Stimulated activated CD8-positive, alpha-beta memory T cell treated with anti-CD3 and anti-CD28 coated beads, Interleukin-7, amount 100 ng/mL, for 24 hours (primary cell): ENCODE measurements around the gene KCNK6.
A peak's percentile ranks its signal among the peaks of the same experiment; 100 is the strongest.

ENCODE experiments used
- DNase-seq: peaks from one replicate; pipeline ENCODE4 v3.0.0-alpha.2; 2020; ENCODE audit warnings: low read depth

Gene KCNK6

DNA sequence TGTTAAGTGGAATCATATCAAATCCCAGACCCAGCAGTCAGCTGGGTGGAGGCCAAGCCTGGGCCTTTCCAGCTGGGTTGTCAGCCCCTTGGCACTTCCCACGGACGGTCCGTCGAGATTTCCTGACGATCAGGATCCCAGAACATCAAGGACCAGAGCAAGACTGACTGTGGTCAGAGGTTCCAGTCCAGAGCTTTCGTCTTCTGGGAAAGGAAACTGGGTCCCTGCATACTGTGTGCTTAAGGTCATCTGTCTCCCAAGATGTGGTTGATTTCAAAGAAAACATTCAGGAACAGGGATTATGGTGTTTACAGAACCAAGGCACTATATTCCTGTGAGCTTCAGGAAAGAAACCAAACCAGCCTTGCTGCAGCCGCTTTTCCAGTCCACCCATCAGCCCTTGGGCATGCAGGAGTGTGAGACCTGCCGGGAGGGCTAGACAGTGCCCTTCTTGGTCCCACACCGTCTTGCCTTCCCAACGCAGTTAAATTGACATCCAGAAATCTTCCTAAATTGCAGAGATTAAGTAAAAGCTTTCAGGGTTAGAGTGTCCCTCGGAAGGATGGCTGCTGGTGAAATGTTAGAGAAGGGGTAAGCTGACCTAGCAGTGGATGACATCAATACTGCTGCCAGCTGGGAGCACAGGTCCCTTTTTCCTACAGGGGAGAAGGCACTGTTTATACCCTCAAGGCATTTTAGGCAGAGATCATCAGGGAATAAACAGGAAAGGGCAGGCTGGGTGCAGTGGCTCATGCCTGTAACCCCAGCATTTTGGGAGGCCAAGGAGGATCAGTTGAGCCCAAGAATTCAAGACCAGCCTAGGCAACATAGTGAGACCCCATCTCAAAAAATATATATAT, 20.6 kb upstream of the KCNK6 start:
- DNase-seq, result no peak

DNA sequence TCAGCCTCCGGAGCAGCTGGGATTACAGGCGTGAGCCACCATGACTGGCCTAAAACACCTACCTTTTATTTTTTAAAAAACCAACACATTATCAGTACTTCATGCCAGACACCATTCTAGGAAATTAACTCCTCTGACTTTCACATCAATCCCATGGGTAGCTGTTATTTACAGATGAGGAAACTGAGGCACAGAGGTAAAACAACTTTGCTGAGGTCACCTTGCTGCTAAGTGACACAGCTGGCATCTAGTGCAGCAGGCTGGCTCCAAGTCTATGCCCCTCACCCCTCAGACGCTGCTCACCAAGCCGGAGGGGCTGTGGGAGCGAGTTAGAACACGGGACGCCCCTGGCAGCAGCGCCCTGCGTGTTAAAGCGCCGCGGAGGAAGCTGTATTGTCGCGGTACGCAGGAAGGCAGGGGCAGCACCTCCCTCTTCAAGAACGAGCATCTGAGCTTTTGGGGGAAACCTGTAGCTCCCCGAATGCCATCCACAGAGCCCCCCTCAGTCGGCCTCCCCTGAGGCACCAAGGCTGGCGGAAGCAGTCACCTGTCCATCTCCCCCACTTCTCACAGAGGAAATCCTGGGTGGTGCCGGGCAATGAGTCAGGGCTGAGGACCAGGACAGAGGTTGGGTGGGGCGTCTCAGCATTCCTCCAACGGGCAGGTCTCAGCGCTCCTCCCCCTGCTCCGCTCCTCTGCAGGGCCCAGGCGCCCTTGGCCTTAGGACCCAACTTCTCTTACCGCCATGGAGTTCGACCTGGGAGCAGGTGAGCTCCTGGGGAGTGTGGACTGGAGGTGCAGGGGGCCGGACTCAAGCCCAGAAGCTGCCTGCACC, 15.9 kb upstream of the KCNK6 start, which contains the start of gene C19orf33:
Gene C19orf33 (plus strand): TSS at position 735 of the 835 bp plus-strand sequence. CDS start 11 bp downstream, at position 746.
- DNase-seq, result no peak

DNA sequence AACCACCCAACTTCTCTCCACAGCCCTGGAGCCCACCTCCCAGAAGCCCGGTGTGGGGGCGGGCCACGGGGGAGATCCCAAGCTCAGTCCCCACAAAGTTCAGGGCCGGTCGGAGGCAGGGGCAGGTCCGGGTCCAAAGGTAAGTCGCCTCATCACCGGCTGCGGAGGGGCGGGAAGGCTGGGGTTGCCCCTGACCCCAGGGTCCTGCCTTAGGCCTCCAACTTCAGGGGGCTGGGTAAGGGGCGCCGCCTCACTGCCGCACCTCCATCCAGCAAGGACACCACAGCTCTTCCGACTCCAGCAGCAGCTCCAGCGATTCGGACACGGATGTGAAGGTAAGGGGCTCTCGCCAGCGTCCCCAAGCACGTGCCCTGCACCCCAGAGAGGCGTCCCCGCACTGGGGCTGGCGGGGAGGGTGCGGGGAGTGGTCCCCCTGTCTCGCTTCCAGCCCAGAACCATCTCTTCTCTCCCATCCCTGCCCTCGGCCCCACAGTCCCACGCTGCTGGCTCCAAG, 15.2 kb upstream of the KCNK6 start:
- no peak for DNase-seq

GRCh38 chr19:38304866-38305429, 14.7 kb upstream of the KCNK6 start:
- no peak for DNase-seq

- DNase-seq, result no peak
Measured at GRCh38 chr19:38306236-38306635, 13.4 kb upstream of the KCNK6 start.

- no peak for DNase-seq
Measured at GRCh38 chr19:38307076-38307475, 12.6 kb upstream of the KCNK6 start.

- DNase-seq, result no peak
Measured at GRCh38 chr19:38307597-38307996, 12.0 kb upstream of the KCNK6 start.

GRCh38 chr19:38308006-38308766, 11.5 kb upstream of the KCNK6 start:
- DNase-seq, result no peak

GRCh38 chr19:38308926-38309614, 10.6 kb upstream of the KCNK6 start:
- DNase-seq, result no peak

GRCh38 chr19:38309615-38310278, 9.9 kb upstream of the KCNK6 start:
- DNase-seq, result no peak

DNA sequence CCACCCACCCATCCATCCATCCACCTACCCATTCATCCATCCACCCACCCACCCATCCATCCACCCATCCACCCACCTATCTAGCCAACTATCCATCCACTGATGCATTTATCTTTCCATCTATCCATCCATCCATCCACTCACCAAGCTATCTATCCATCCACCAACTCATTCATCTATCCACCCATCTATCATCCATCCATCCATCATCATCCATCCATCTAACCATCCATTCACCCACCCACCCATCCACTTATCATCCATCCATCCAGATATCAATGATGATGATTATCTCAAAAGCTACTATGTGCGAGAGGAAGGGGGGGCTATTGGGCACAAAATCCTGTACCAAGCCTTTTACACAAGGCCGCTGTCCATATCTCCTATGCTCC, 9.4 kb upstream of the KCNK6 start:
- DNase-seq, result no peak

DNA sequence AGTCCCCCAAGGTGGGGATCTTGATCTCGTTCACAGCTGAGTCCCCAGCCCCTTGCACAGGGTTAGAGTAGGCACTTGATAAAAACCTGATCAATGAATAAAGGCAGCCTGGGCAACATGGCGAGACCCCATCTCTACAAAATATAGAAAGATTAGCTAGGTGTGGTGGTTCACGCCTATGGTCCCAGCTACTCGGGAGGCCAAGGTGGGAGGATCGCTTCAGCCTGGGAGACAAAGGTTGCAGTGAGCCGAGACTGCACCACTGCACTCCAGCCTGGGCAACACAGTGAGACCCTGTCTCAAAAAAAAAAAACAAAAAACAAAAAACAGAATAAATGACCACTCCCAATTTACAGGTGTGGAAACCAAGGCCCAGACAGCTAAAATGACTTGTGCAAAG, 8.7 kb upstream of the KCNK6 start:
- DNase-seq, result no peak

GRCh38 chr19:38315657-38316476, 3.8 kb upstream of the KCNK6 start, which contains the start of gene YIF1B:
Gene YIF1B (minus strand): TSS chr19:38315947. CDS start chr19:38315917, 30 bp downstream.
- DNase-seq, result peak; percentile 91

DNA sequence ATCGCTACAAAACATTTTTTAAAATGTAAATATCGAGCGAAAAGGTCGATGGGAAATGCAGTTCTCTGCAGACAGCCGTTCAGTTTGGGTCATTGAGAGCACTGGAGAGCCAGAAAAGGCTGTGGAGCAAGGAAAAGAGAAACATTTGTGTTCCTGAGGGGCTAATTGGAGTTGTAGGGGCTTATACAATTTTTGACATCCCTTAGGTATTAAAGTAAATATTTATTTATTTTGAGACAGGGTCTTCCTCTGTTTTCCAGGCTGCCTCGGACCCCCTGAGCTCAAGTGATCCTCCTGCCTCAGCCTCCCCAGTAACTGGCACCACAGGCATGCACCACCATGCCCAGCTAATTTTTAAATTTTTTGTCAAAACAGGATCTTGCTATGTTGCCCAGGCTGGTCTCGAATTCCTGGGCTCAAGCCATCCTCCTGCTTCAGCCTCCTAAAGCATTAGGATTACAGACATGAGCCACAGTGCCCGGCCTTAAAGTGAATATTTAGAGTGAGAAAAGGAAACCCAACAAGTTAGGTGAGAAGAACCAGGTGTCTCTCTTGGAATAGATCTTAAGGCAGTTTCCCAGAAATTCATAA, 3.1 kb upstream of the KCNK6 start:
- DNase-seq, result no peak

GRCh38 chr19:38317104-38317612, 2.5 kb upstream of the KCNK6 start:
- no peak for DNase-seq

- no peak for DNase-seq
Measured at GRCh38 chr19:38318660-38319059, 985 bp upstream of the KCNK6 start.

- no peak for DNase-seq
Measured at GRCh38 chr19:38320969-38321339, 1.3 kb downstream of the KCNK6 start.

- DNase-seq, result no peak
Measured at GRCh38 chr19:38321646-38322196, 2.1 kb downstream of the KCNK6 start.

GRCh38 chr19:38323291-38323690, 3.6 kb downstream of the KCNK6 start:
- DNase-seq, result no peak
